Ectodermal cell (in vitro differentiated cells): ENCODE data around the gene MCCD1.
A peak's percentile ranks its signal among the peaks of the same experiment; 100 is the strongest.

Experiments used
- H3K27ac ChIP-seq: 2 replicates; pipeline ENCODE4 v1.7.0; 2013; ENCODE audit warnings: mild to moderate bottlenecking, low read depth, low read length; ENCODE audit not compliant: insufficient read depth, poor library complexity, severe bottlenecking
- H3K27me3 ChIP-seq: 2 replicates; pipeline ENCODE4 v1.7.0; 2013; ENCODE audit warnings: mild to moderate bottlenecking, low read length; ENCODE audit not compliant: insufficient read depth, control insufficient read depth, poor library complexity, severe bottlenecking
- H3K36me3 ChIP-seq: one replicate; pipeline ENCODE4 v1.7.0; 2013; ENCODE audit warnings: low read length; ENCODE audit not compliant: control insufficient read depth, insufficient read depth
- H3K4me1 ChIP-seq: one replicate; pipeline ENCODE4 v1.7.0; 2013; ENCODE audit warnings: low read length; ENCODE audit not compliant: control insufficient read depth, insufficient read depth
- H3K4me3 ChIP-seq: 2 replicates; pipeline ENCODE4 v1.7.0; 2013; ENCODE audit warnings: low read depth, low read length, control low read depth; ENCODE audit not compliant: insufficient read depth
- H3K9me3 ChIP-seq: 2 replicates; pipeline ENCODE4 v1.7.0; 2013; ENCODE audit warnings: mild to moderate bottlenecking, low read length, moderate library complexity; ENCODE audit not compliant: control insufficient read depth
- WGBS, 2 experiments: methylation state at CpG; one replicate each; pipeline ENCODE4 v1.1.7; 2013; ENCODE audit warnings: missing lambda C conversion rate in 2 of 2; 5-methylcytosine and 5-hydroxymethylcytosine counted together

The MCCD1 gene

DNA sequence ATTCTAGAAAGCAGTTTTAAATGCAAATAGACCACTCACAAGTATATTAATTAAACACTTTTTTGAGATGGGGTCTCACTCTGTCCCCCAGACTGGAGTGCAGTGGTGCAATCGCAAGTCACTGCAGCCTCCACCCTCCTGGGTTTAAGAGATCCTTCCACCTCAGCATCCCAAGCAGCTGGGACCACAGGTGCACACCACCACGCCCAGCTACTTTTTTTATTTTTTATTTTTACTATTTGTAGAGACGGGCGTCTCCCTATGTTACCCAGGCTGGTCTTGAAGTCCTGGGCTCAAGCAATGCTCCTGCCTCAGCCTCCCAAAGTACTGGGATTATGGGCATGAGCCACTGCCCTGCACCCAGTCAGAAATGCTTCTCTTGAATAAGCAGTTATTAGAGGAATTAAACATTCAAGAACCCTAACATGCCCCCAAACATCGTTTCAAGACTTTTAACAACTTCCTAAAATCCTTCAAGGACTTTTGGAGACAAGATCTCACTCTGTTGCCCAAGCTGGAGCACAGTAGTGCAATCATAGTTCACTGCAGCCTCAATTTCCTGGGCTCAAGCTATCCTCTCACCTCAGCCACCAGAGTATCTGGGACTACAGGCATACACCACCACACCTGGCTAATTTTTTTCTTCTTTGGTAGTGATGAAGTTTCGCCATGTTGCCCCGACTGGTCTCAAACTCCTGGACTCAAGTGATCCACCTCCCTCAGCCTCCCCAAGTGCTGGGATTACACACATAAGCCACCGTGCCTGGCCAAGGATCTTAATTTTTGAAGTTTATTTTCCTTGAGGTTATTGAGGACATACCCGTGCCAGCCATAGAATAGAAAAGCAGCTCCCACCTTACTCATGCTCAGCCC, 3.2 kb downstream of the MCCD1 start:
- Histone ChIP-seq H3K36me3 (peaks cover 51% of the 10 kb centered on the region), H3K27ac (no peak overlapping the region), H3K4me3 (no peak overlapping the region), H3K27me3 (no peaks in the 10 kb centered on the region), H3K9me3 (no peaks in the 10 kb centered on the region), H3K4me1 (no peaks in the 10 kb centered on the region)
- 91 to 92% methylated on average over 8 to 9 of the region's 9 CpGs for WGBS, 2 experiments

DNA sequence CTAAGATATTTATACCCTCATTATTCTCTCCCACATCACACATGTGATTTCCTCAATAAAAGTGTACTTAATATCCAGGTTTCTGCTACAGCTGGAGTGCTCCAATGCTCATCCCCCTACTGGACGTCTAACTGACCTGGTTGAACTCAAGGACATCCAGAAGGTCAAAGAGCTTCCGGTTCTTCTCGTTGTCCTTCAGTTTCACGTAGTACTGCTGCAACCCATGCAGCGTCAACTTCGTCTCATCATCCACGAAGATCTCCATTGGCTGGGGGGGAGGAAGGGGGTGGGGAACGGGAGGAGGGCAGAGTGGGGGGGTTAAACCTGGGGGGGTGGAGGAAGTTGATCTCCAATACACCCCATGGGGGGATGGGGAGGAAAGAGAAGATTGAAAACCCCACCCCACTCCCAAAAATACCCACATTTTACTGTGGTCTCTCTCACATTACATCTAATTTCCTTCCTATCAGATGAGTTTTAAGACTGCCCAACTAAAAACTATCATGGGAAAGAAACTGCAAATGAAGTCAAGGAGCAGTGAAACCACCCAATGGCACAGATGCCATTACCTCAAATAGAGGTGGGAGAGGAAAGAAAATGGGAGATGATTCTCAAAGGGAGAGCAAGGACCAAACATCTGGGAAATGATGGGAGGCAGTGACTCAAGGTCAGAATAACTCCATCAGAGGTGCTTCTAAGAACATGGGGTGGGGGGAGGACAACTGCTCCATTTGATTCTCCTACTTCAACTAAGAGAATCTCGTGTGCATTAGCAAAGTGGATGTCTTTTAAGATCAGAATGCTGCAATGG, 4.1 kb downstream of the MCCD1 start:
- no peak overlapping the region for H3K27ac ChIP-seq
- H3K4me3 ChIP-seq, result no peak overlapping the region
- H3K36me3 ChIP-seq, result peaks cover 56% of the 10 kb centered on the region
- H3K27me3 ChIP-seq, result no peaks in the 10 kb centered on the region
- 94 to 96% methylated on average over 5 to 8 of the region's 9 CpGs for WGBS, 2 experiments
- no peaks in the 10 kb centered on the region for H3K4me1 ChIP-seq
- no peaks in the 10 kb centered on the region for H3K9me3 ChIP-seq

DNA sequence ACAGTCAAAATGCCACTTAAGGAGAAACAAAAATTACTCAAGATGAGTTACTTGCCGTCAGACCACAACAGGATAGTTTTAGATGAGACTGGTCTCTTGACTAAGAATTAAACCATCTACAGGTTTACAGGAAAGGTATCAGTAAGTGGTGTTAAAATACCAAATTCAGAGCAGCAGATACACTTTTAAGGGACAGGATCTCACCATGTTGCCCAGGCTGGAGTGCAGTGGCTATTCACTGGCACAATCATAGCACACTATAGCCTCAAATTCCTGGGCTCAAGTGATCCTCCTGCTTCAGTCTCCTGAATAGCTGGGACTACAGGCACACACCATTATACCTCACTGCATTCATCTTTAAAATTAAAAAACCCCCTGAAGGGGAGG, 4.7 kb downstream of the MCCD1 start:
- no peaks in the 10 kb centered on the region for H3K4me1 ChIP-seq
- 100% methylated on average over 1 of the region's 1 CpG for WGBS, 2 experiments
- no peaks in the 10 kb centered on the region for H3K27me3 ChIP-seq
- no peaks in the 10 kb centered on the region for H3K9me3 ChIP-seq
- H3K27ac ChIP-seq, result no peak overlapping the region
- H3K36me3 ChIP-seq, result peaks cover 58% of the 10 kb centered on the region
- H3K4me3 ChIP-seq, result no peak overlapping the region

DNA sequence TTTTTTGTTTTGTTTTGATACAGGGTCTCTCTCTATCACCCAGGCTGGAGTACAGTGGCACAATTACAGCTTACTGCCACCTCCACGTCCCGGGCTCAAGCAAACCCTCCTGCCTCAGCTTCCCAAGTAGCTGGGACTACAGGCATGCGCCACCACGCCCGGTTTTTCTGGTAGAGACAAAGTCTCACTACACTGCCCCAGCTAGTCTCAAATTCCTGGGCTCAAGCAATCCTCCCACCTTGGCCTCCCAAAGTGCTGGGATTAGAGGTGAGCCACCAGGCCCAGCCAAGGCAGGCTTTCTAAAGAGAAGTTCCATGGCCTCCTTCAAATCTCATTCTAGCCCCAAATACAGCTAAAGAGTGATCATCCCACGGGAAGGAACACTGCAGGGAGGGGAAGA, 5.2 kb downstream of the MCCD1 start:
- Histone ChIP-seq H3K36me3 (peaks cover 64% of the 10 kb centered on the region), H3K4me3 (no peak overlapping the region), H3K4me1 (peaks cover 4% of the 10 kb centered on the region), H3K27ac (no peak overlapping the region), H3K9me3 (no peaks in the 10 kb centered on the region), H3K27me3 (no peaks in the 10 kb centered on the region)
- WGBS, 2 experiments, result 92 to 96% methylated on average over 6 of the region's 6 CpGs

DNA sequence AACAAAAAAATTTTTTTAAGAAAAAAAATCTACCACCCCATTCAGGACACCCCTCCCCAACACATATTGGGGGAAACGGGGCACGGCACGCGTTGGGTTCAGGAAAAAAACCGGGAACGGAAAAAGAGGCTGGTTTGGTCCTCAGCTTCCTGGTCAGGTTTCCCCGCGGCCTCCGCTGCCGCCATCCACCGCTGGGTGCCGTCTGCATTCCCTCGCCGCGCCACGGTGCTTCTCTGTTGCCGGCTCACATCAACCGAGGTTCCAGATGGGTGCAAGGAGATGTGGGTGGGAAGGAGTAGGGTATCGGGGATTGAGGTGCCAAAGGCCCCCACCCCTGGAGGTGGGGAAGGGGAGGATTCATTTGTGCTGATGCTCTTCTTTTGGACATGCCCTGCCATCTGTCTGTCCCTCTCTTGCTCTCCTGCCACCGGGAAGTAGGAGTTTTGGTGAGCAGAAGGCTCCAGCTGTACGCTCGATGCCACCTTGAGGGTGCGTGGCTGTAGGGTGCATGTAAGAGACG, 5.8 kb downstream of the MCCD1 start:
- Histone ChIP-seq H3K27me3 (no peaks in the 10 kb centered on the region), H3K4me1 (peaks cover 6% of the 10 kb centered on the region), H3K9me3 (no peaks in the 10 kb centered on the region), H3K36me3 (peaks cover 69% of the 10 kb centered on the region), H3K27ac (no peak overlapping the region), H3K4me3 (no peak overlapping the region)
- 94% methylated on average over 24 of the region's 24 CpGs for WGBS, 2 experiments

DNA sequence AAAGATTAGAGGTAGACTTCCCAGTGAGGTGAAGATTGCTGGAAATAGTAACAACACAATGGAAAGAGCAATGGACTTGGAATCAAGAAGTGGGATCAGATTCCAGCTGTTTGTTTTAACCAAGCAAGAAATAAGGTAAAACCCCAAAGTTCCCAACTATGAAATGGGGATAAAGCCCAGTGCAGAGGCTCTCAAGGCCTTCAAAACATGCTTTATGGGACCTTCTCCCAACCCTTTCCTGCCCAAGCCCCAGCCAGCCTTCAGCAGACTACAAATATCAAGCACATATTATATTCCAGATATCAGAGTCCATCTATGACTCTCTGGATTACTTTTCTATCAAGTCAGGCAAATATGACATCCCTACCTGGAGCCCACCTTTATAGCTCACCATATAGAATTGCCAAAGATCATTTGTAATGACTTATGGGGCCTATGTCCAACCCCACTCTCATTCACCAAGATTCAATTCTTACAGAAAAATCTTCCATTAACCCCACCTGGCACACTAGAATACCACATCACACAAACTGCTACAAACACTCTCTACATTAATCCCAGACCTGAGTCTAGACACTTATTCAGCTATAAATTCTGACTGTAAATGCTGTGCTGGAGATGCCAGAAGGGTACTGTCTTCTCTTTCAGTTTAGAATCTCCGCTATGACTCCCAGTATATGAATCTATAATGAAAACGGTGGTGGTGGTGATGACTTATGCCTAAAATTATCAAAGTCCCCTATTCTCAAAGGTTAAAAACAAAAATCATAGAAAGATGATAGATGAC, 7.0 kb downstream of the MCCD1 start:
- 81% methylated on average over 2 of the region's 2 CpGs; no CpG with 5 or more reads in 1 of the 2 experiments for WGBS, 2 experiments
- Histone ChIP-seq H3K27me3 (no peaks in the 10 kb centered on the region), H3K4me3 (no peak overlapping the region), H3K36me3 (peaks cover 67% of the 10 kb centered on the region), H3K27ac (no peak overlapping the region), H3K9me3 (no peaks in the 10 kb centered on the region), H3K4me1 (peaks cover 14% of the 10 kb centered on the region)

DNA sequence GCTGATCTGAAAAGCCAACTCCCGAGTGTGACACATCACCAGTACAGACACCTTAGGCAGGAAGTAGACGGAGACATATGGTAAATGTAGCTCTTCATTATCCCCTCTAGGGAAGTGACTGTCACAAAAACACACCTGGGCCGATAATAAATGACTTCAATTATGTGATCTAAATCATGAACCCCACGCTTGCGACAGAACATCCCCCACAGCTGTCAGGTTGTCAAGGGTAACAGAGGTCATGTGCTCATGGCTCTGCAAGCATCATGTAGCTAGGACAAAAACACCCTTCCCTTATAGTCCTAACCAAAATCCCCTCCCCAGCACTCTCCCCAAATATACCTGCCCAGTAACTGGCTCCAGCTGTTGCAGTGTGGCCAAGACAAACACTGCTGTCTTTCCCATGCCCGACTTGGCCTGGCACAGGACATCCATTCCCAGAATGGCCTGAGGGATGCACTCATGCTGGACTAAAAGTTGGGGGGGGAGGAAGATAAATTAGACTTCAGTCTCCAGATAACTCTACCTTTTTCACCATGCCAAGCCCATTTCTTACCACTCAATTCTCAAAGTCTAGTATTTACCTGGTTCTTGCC, 10.1 kb downstream of the MCCD1 start:
- H3K4me1 ChIP-seq, result peaks cover 14% of the 10 kb centered on the region
- peak overlapping the region; percentile 97 for H3K4me3 ChIP-seq
- no peaks in the 10 kb centered on the region for H3K9me3 ChIP-seq
- no peaks in the 10 kb centered on the region for H3K27me3 ChIP-seq
- H3K27ac ChIP-seq, result no peak overlapping the region
- H3K36me3 ChIP-seq, result peaks cover 50% of the 10 kb centered on the region
- WGBS, 2 experiments, result 91 to 93% methylated on average over 6 of the region's 6 CpGs

DNA sequence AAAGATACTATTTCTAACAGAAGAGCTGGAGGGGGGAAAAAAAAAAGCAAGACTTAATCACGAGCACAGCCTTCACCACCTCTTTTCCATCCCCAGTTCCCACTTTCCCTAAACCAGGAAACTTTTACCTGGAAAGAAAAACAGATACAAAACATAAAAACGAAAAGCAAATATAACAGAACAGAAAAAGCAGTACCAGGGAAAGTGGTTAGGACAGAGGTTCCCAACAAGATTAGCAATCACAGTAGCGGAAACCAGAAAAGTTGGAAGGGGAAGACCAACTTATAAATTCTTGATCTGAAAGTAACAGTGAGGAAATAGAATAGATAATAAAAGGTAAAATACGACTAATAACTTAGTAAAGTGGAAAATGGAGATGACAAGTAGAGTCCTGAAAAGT, 11.9 kb downstream of the MCCD1 start:
- H3K27ac ChIP-seq, result no peak overlapping the region
- H3K9me3 ChIP-seq, result no peaks in the 10 kb centered on the region
- H3K27me3 ChIP-seq, result no peaks in the 10 kb centered on the region
- H3K4me3 ChIP-seq, result peak overlapping the region; percentile 97
- H3K36me3 ChIP-seq, result peaks cover 33% of the 10 kb centered on the region
- H3K4me1 ChIP-seq, result peaks cover 14% of the 10 kb centered on the region
- 19 to 20% methylated on average over 3 of the region's 4 CpGs for WGBS, 2 experiments

DNA sequence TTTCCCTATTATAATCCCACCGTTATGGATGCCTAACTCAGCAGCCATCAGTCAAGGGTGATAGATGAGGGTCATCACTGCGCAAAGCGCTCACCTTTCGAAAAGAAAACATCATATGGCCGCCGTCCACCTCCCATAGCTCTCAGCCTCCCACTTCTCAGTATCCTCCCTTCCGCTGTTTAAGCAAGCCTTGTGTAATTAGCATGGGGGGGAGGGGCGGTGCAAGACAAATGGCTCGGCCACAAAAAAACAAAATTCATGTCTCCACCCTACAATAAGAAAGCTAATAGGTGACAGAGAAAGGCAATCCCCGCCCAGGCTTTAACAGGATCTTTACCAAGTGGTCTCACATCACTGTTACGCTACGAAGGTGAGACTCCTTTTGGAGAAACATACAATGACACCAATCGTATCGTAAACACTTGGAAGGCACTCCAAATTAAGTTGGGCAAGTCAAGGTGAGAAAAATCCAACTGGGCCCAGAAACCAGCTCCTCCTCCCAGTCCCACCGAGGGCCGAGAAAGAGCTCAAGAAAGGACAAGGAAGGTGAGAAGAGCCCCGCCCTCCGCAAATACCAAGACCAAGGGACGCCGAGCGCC, 12.4 kb downstream of the MCCD1 start:
- Histone ChIP-seq H3K27me3 (no peaks in the 10 kb centered on the region), H3K36me3 (peaks cover 28% of the 10 kb centered on the region), H3K4me3 (peak overlapping the region; percentile 97), H3K9me3 (no peaks in the 10 kb centered on the region), H3K27ac (peak overlapping the region; percentile 100), H3K4me1 (peaks cover 19% of the 10 kb centered on the region)
- 0 to 1% methylated on average over 21 of the region's 21 CpGs for WGBS, 2 experiments
